Measurements from ENCODE around the gene EPC2. TPM values are rescaled to one million over a fixed set of nuclear protein-coding genes. Genes with fewer than 3 reads are reported as not detected.

The EPC2 gene
- total and polyA plus RNA-seq, 4 donors, result 7.0 to 65.3 (median 20.8) TPM

GRCh38 chr2:148828941-148829340 lies 184.4 kb downstream of the EPC2 start:
- Histone ChIP-seq H3K36me3 (ENCODE audit: control insufficient read depth in 4 of 4, insufficient read depth in 4 of 4, low read length in 4 of 4) (no peaks in the 10 kb centered on the region), H3K27me3 (ENCODE audit: control insufficient read depth in 3 of 3, insufficient read depth in 3 of 3, low read length in 2 of 3) (no peaks in the 10 kb centered on the region), H3K4me1 (ENCODE audit: control insufficient read depth in 5 of 5, insufficient read depth in 5 of 5, low read length in 5 of 5) (no peaks in the 10 kb centered on the region), H3K9ac (ENCODE audit: insufficient read depth in 1 of 2, low read length in 2 of 2) (no peak overlapping the region), H3K27ac (ENCODE audit: low read depth in 1 of 2, low read length in 1 of 2) (no peak overlapping the region), H3K9me3 (ENCODE audit: control insufficient read depth in 4 of 4, insufficient read depth in 3 of 4, low read length in 3 of 4) (peaks cover 0 to 4% (median 0%) of the 10 kb centered on the region in 4 donors), H3K4me3 (no peak overlapping the region)
- WGBS, 2 donors, result 80 to 84% methylated on average over 2 of the region's 2 CpGs
- no peak for DNase-seq
- ATAC-seq (ENCODE audit: insufficient read depth, low FRiP score), result no peak
- TF ChIP-seq CTCF (IDR thresholded peaks at IDR 0.05; ENCODE audit: control extremely low read depth, extremely low read depth), result no peak

- TF ChIP-seq CTCF (IDR thresholded peaks at IDR 0.05; ENCODE audit: control extremely low read depth, extremely low read depth), result no peak
- no peak for DNase-seq
- H3K36me3 ChIP-seq (ENCODE audit: control insufficient read depth in 4 of 4, insufficient read depth in 4 of 4, low read length in 4 of 4), result no peaks in the 10 kb centered on the region
- WGBS, 2 donors, result 81 to 91% methylated on average over 3 of the region's 3 CpGs
- no peaks in the 10 kb centered on the region for H3K4me1 ChIP-seq (ENCODE audit: control insufficient read depth in 5 of 5, insufficient read depth in 5 of 5, low read length in 5 of 5)
- H3K9me3 ChIP-seq (ENCODE audit: control insufficient read depth in 4 of 4, insufficient read depth in 3 of 4, low read length in 3 of 4), result peaks cover 0 to 4% (median 0%) of the 10 kb centered on the region in 4 donors
- no peak overlapping the region for H3K27ac ChIP-seq (ENCODE audit: low read depth in 1 of 2, low read length in 1 of 2)
- no peaks in the 10 kb centered on the region for H3K27me3 ChIP-seq (ENCODE audit: control insufficient read depth in 3 of 3, insufficient read depth in 3 of 3, low read length in 2 of 3)
- no peak overlapping the region for H3K4me3 ChIP-seq
- no peak for ATAC-seq (ENCODE audit: insufficient read depth, low FRiP score)
- no peak overlapping the region for H3K9ac ChIP-seq (ENCODE audit: insufficient read depth in 1 of 2, low read length in 2 of 2)
Measured at GRCh38 chr2:148829618-148830017, 185.1 kb downstream of the EPC2 start.

- Histone ChIP-seq H3K27me3 (ENCODE audit: control insufficient read depth in 3 of 3, insufficient read depth in 3 of 3, low read length in 2 of 3) (no peaks in the 10 kb centered on the region), H3K27ac (ENCODE audit: low read depth in 1 of 2, low read length in 1 of 2) (no peak overlapping the region), H3K9ac (ENCODE audit: insufficient read depth in 1 of 2, low read length in 2 of 2) (no peak overlapping the region), H3K36me3 (ENCODE audit: control insufficient read depth in 4 of 4, insufficient read depth in 4 of 4, low read length in 4 of 4) (no peaks in the 10 kb centered on the region), H3K9me3 (ENCODE audit: control insufficient read depth in 4 of 4, insufficient read depth in 3 of 4, low read length in 3 of 4) (peaks cover 0 to 6% (median 0%) of the 10 kb centered on the region in 4 donors), H3K4me1 (ENCODE audit: control insufficient read depth in 5 of 5, insufficient read depth in 5 of 5, low read length in 5 of 5) (no peaks in the 10 kb centered on the region), H3K4me3 (no peak overlapping the region)
- DNase-seq (no peak), ATAC-seq (ENCODE audit: insufficient read depth, low FRiP score) (no peak)
- no peak for TF ChIP-seq CTCF (IDR thresholded peaks at IDR 0.05; ENCODE audit: control extremely low read depth, extremely low read depth)
- WGBS, 2 donors, result 83 to 91% methylated on average over 7 of the region's 7 CpGs
Measured at GRCh38 chr2:148832637-148833036, 188.1 kb downstream of the EPC2 start.

Small RNAs within 50 kb of the gene (small RNA-seq; reads per million reads assigned to genes)
- gene RNU2-9P (ENCODE audit: low replicate concordance) (not detected), gene RPS29P8 (ENCODE audit: low replicate concordance) (not detected)

Other genes starting within 250 kb of the EPC2 start
- 1 to 10 TPM in 1 of 2 donors, under 1 TPM in 1; 0.77 to 1.4 TPM for gene KIF5C, start 230.5 kb downstream of the EPC2 start, total RNA-seq
- under 1 TPM; 0.22 TPM for gene KIF5C, start 230.5 kb downstream of the EPC2 start, polyA plus RNA-seq

Measured in lung (tissue), 13 donors.